Stimulated activated CD8-positive, alpha-beta memory T cell treated with anti-CD3 and anti-CD28 coated beads, Interleukin-7, amount 100 ng/mL, for 48 hours (primary cell): ENCODE measurements around the gene UGT1A8.
"Not testable (repeated sequence)": the region's sequence is repeated elsewhere in the genome, so short reads cannot be mapped to it uniquely, and the experiment has no call there.

Experiments used
- DNase-seq, 2 donors: peaks; one replicate each; pipeline ENCODE4 v3.0.0-alpha.2; 2020; ENCODE audit warnings: low read depth in 1 of 2; ENCODE audit errors: extremely low read depth in 1 of 2

Gene UGT1A8

GRCh38 chr2:233681521-233682099, 64.2 kb downstream of the UGT1A8 start, which contains the start of gene UGT1A7:
TSS of gene UGT1A7 (plus strand) at chr2:233681901. CDS start at chr2:233681938, 37 bp downstream.
- no peak for DNase-seq

- DNase-seq = no peak
Observed at GRCh38 chr2:233684640-233685039, 67.2 kb downstream of the UGT1A8 start.

GRCh38 chr2:233686928-233687327, 69.5 kb downstream of the UGT1A8 start:
- DNase-seq = no peak

- DNase-seq = no peak
Observed at GRCh38 chr2:233688341-233688740, 70.9 kb downstream of the UGT1A8 start.

GRCh38 chr2:233689031-233689430, 71.6 kb downstream of the UGT1A8 start:
- no peak for DNase-seq

- no peak for DNase-seq
Observed at GRCh38 chr2:233689501-233689900, 72.1 kb downstream of the UGT1A8 start.

GRCh38 chr2:233690444-233690843, 73.0 kb downstream of the UGT1A8 start:
- no peak for DNase-seq

GRCh38 chr2:233691443-233692433, 74.3 kb downstream of the UGT1A8 start:
- no peak for DNase-seq

GRCh38 chr2:233692648-233693047, 75.2 kb downstream of the UGT1A8 start, which contains the start of gene UGT1A6:
TSS of gene UGT1A6 (plus strand) at chr2:233692890. CDS start at chr2:233693005, 115 bp downstream.
- DNase-seq = no peak

- no peak for DNase-seq
Observed at GRCh38 chr2:233693963-233694362, 76.5 kb downstream of the UGT1A8 start.

- DNase-seq = no peak
Observed at GRCh38 chr2:233698740-233699139, 81.3 kb downstream of the UGT1A8 start.

GRCh38 chr2:233699424-233700027, 82.1 kb downstream of the UGT1A8 start:
- no peak for DNase-seq

GRCh38 chr2:233700028-233700635, 82.7 kb downstream of the UGT1A8 start:
- DNase-seq = no peak

GRCh38 chr2:233700842-233701241, 83.4 kb downstream of the UGT1A8 start:
- not testable (repeated sequence) for DNase-seq

- no peak for DNase-seq
Observed at GRCh38 chr2:233702238-233702637, 84.8 kb downstream of the UGT1A8 start.

GRCh38 chr2:233705911-233706506, 88.6 kb downstream of the UGT1A8 start:
- DNase-seq = no peak

GRCh38 chr2:233706720-233707119, 89.3 kb downstream of the UGT1A8 start:
- DNase-seq = no peak

- no peak for DNase-seq
Observed at GRCh38 chr2:233707940-233708644, 90.7 kb downstream of the UGT1A8 start.

GRCh38 chr2:233708942-233709341, 91.5 kb downstream of the UGT1A8 start:
- no peak for DNase-seq
